ENCODE measurements around the gene SYNPR.

SYNPR gene

GRCh38 chr3:63279005-63279841, 1.1 kb downstream of the SYNPR start:
- TF ChIP-seq POLR2A (IDR thresholded peaks at IDR 0.05; ENCODE audit: low read length), result no peak
- no peak for DNase-seq

GRCh38 chr3:63287610-63288009, 9.5 kb downstream of the SYNPR start:
- TF ChIP-seq GATA1 (IDR thresholded peaks at IDR 0.05; ENCODE audit: low read depth, low read length), result no peak
- TF ChIP-seq POLR2A (IDR thresholded peaks at IDR 0.05; ENCODE audit: low read length), result no peak
- DNase-seq, result no peak

- TF ChIP-seq POLR2A (IDR thresholded peaks at IDR 0.05; ENCODE audit: low read length) (no peak), GATA1 (IDR thresholded peaks at IDR 0.05; ENCODE audit: low read depth, low read length) (no peak)
- no peak for DNase-seq
These were observed 12.6 kb downstream of the SYNPR start for GRCh38 chr3:63290686-63291085.

- no peak for DNase-seq
- no peak for TF ChIP-seq POLR2A (IDR thresholded peaks at IDR 0.05; ENCODE audit: low read length)
- TF ChIP-seq GATA1 (IDR thresholded peaks at IDR 0.05; ENCODE audit: low read depth, low read length), result no peak
These were observed 16.2 kb downstream of the SYNPR start for GRCh38 chr3:63294332-63294731.

GRCh38 chr3:63295356-63295755, 17.2 kb downstream of the SYNPR start:
- no peak for DNase-seq
- TF ChIP-seq POLR2A (IDR thresholded peaks at IDR 0.05; ENCODE audit: low read length) (no peak), GATA1 (IDR thresholded peaks at IDR 0.05; ENCODE audit: low read depth, low read length) (no peak)

- TF ChIP-seq POLR2A (IDR thresholded peaks at IDR 0.05; ENCODE audit: low read length), result no peak
- TF ChIP-seq GATA1 (IDR thresholded peaks at IDR 0.05; ENCODE audit: low read depth, low read length), result no peak
- no peak for DNase-seq
These were observed 17.7 kb downstream of the SYNPR start for GRCh38 chr3:63295806-63296205.

GRCh38 chr3:63296249-63296648, 18.1 kb downstream of the SYNPR start:
- DNase-seq, result no peak
- TF ChIP-seq GATA1 (IDR thresholded peaks at IDR 0.05; ENCODE audit: low read depth, low read length) (no peak), POLR2A (IDR thresholded peaks at IDR 0.05; ENCODE audit: low read length) (no peak)

- DNase-seq, result no peak
- TF ChIP-seq GATA1 (IDR thresholded peaks at IDR 0.05; ENCODE audit: low read depth, low read length), result no peak
- TF ChIP-seq POLR2A (IDR thresholded peaks at IDR 0.05; ENCODE audit: low read length), result no peak
These were observed 25.1 kb downstream of the SYNPR start for GRCh38 chr3:63303238-63303637.

GRCh38 chr3:63304421-63304820, 26.3 kb downstream of the SYNPR start:
- DNase-seq, result no peak
- no peak for TF ChIP-seq POLR2A (IDR thresholded peaks at IDR 0.05; ENCODE audit: low read length)
- TF ChIP-seq GATA1 (IDR thresholded peaks at IDR 0.05; ENCODE audit: low read depth, low read length), result no peak

- TF ChIP-seq POLR2A (IDR thresholded peaks at IDR 0.05; ENCODE audit: low read length), result no peak
- no peak for TF ChIP-seq GATA1 (IDR thresholded peaks at IDR 0.05; ENCODE audit: low read depth, low read length)
- no peak for DNase-seq
These were observed 30.0 kb downstream of the SYNPR start for GRCh38 chr3:63308072-63308471.

GRCh38 chr3:63309768-63310167, 31.7 kb downstream of the SYNPR start:
- no peak for DNase-seq
- TF ChIP-seq POLR2A (IDR thresholded peaks at IDR 0.05; ENCODE audit: low read length), result no peak
- no peak for TF ChIP-seq GATA1 (IDR thresholded peaks at IDR 0.05; ENCODE audit: low read depth, low read length)

GRCh38 chr3:63323766-63324165, 45.7 kb downstream of the SYNPR start:
- no peak for TF ChIP-seq GATA1 (IDR thresholded peaks at IDR 0.05; ENCODE audit: low read depth, low read length)
- no peak for TF ChIP-seq POLR2A (IDR thresholded peaks at IDR 0.05; ENCODE audit: low read length)
- no peak for DNase-seq

- no peak for DNase-seq
- TF ChIP-seq GATA1 (IDR thresholded peaks at IDR 0.05; ENCODE audit: low read depth, low read length), result no peak
- TF ChIP-seq POLR2A (IDR thresholded peaks at IDR 0.05; ENCODE audit: low read length), result no peak
These were observed 46.5 kb downstream of the SYNPR start for GRCh38 chr3:63324621-63325020.

- no peak for TF ChIP-seq POLR2A (IDR thresholded peaks at IDR 0.05; ENCODE audit: low read length)
- TF ChIP-seq GATA1 (IDR thresholded peaks at IDR 0.05; ENCODE audit: low read depth, low read length), result no peak
- no peak for DNase-seq
These were observed 47.3 kb downstream of the SYNPR start for GRCh38 chr3:63325386-63325785.

GRCh38 chr3:63328365-63328764, 50.3 kb downstream of the SYNPR start:
- TF ChIP-seq GATA1 (IDR thresholded peaks at IDR 0.05; ENCODE audit: low read depth, low read length), result no peak
- TF ChIP-seq POLR2A (IDR thresholded peaks at IDR 0.05; ENCODE audit: low read length), result no peak
- DNase-seq, result no peak

All from erythroblast (primary cell).